Fibroblast of skin of right biceps (primary cell): ENCODE data around the gene AGPAT3.
A peak's percentile ranks its signal among the peaks of the same experiment; 100 is the strongest.

Experiments used
- DNase-seq: peaks from one replicate; pipeline ENCODE4 v3.0.0-alpha.2; 2013

Gene AGPAT3

GRCh38 chr21:43938751-43939442, 73.9 kb downstream of the AGPAT3 start:
- peak; percentile 72 for DNase-seq

- DNase-seq: no peak
These were observed 74.7 kb downstream of the AGPAT3 start for GRCh38 chr21:43939443-43940328.

GRCh38 chr21:43940329-43941050, 75.5 kb downstream of the AGPAT3 start:
- no peak for DNase-seq

GRCh38 chr21:43942201-43942600, 77.2 kb downstream of the AGPAT3 start:
- no peak for DNase-seq

- no peak for DNase-seq
These were observed 77.6 kb downstream of the AGPAT3 start for GRCh38 chr21:43942621-43943020.

GRCh38 chr21:43943512-43944077, 78.6 kb downstream of the AGPAT3 start:
- no peak for DNase-seq

GRCh38 chr21:43944078-43944633, 79.1 kb downstream of the AGPAT3 start:
- DNase-seq: no peak

- no peak for DNase-seq
These were observed 79.7 kb downstream of the AGPAT3 start for GRCh38 chr21:43944757-43945156.

- no peak for DNase-seq
These were observed 83.9 kb downstream of the AGPAT3 start for GRCh38 chr21:43948740-43949498.

- DNase-seq: no peak
These were observed 84.6 kb downstream of the AGPAT3 start for GRCh38 chr21:43949499-43950208.

GRCh38 chr21:43950481-43950880, 85.5 kb downstream of the AGPAT3 start:
- DNase-seq: no peak

- no peak for DNase-seq
These were observed 85.9 kb downstream of the AGPAT3 start for GRCh38 chr21:43950936-43951335.

- no peak for DNase-seq
These were observed 87.1 kb downstream of the AGPAT3 start for GRCh38 chr21:43951911-43952703.

- no peak for DNase-seq
These were observed 88.0 kb downstream of the AGPAT3 start for GRCh38 chr21:43953021-43953420.

GRCh38 chr21:43954042-43954441, 89.0 kb downstream of the AGPAT3 start:
- DNase-seq: no peak

GRCh38 chr21:43954896-43955295, 89.9 kb downstream of the AGPAT3 start:
- DNase-seq: no peak

- DNase-seq: no peak
These were observed 91.1 kb downstream of the AGPAT3 start for GRCh38 chr21:43956019-43956669.

- DNase-seq: peak; percentile 41
These were observed 91.6 kb downstream of the AGPAT3 start for GRCh38 chr21:43956670-43957035.

- no peak for DNase-seq
These were observed 92.1 kb downstream of the AGPAT3 start for GRCh38 chr21:43957128-43957571.
